ENCODE measurements around the gene DCDC2.
"Not testable (repeated sequence)": the region's sequence is repeated elsewhere in the genome, so short reads cannot be mapped to it uniquely, and the experiment has no call there.

DNA sequence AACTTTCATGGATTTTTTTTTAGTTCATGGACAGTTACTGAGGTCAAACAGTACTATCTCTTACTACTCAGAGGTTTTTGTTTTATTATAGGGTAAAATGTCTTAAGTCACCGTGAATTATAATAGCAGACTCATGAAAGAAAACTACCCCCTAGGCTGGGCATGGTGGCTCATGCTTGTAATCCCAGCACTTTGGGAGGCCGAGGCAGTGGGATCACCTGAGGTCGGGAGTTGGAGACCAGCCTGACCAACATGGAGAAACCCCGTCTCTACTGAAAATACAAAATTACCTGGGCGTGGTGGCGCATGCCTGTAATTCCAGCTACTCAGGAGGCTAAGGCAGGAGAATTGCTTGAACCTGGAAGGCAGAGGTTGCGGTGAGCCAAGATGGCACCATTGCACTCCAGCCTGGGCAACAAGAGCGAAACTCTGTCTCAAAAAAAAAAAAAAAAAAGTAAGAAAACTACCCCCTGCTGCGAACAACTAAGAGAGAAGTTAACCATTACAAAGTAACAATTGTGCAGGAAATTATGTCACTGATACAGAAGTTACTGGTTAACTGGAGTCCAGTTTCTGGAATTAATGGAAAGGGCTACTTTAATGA lies 25.1 kb upstream of the DCDC2 start:
- TF ChIP-seq, protein P1, sequence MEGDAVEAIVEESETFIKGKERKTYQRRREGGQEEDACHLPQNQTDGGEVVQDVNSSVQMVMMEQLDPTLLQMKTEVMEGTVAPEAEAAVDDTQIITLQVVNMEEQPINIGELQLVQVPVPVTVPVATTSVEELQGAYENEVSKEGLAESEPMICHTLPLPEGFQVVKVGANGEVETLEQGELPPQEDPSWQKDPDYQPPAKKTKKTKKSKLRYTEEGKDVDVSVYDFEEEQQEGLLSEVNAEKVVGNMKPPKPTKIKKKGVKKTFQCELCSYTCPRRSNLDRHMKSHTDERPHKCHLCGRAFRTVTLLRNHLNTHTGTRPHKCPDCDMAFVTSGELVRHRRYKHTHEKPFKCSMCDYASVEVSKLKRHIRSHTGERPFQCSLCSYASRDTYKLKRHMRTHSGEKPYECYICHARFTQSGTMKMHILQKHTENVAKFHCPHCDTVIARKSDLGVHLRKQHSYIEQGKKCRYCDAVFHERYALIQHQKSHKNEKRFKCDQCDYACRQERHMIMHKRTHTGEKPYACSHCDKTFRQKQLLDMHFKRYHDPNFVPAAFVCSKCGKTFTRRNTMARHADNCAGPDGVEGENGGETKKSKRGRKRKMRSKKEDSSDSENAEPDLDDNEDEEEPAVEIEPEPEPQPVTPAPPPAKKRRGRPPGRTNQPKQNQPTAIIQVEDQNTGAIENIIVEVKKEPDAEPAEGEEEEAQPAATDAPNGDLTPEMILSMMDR (IDR thresholded peaks at IDR 0.05; ENCODE audit: insufficient read depth, low read depth, low read length): not testable (repeated sequence)
- TF ChIP-seq EZH2 (IDR thresholded peaks at IDR 0.05; ENCODE audit: insufficient read depth, low read length): not testable (repeated sequence)
